Measurements from ENCODE around the gene MEGF6.

The MEGF6 gene

GRCh38 chr1:3603571-3604467, 7.5 kb downstream of the MEGF6 start:
- H3K27ac ChIP-seq, result no peak overlapping the region
- H3K9me3 ChIP-seq (ENCODE audit: severe bottlenecking), result peaks cover 6% of the 10 kb centered on the region
- H3K27me3 ChIP-seq (ENCODE audit: insufficient read depth, low read depth, severe bottlenecking), result no peaks in the 10 kb centered on the region
- H3K4me3 ChIP-seq (ENCODE audit: low read depth, low read length), result no peak overlapping the region
- no peak for DNase-seq
- no peak for TF ChIP-seq CTCF (IDR thresholded peaks at IDR 0.05; ENCODE audit: low read depth, low read length)
- H3K36me3 ChIP-seq, result no peaks in the 10 kb centered on the region

- no peak for TF ChIP-seq CTCF (IDR thresholded peaks at IDR 0.05; ENCODE audit: low read depth, low read length)
- no peaks in the 10 kb centered on the region for H3K36me3 ChIP-seq
- no peak overlapping the region for H3K27ac ChIP-seq
- no peak for DNase-seq
- H3K4me3 ChIP-seq (ENCODE audit: low read depth, low read length), result no peak overlapping the region
- H3K27me3 ChIP-seq (ENCODE audit: insufficient read depth, low read depth, severe bottlenecking), result no peaks in the 10 kb centered on the region
- H3K9me3 ChIP-seq (ENCODE audit: severe bottlenecking), result peaks cover 6% of the 10 kb centered on the region
These were observed 8.2 kb downstream of the MEGF6 start for GRCh38 chr1:3603156-3603555.

GRCh38 chr1:3602375-3602774, 8.9 kb downstream of the MEGF6 start:
- H3K4me3 ChIP-seq (ENCODE audit: low read depth, low read length), result no peak overlapping the region
- no peak for TF ChIP-seq CTCF (IDR thresholded peaks at IDR 0.05; ENCODE audit: low read depth, low read length)
- H3K36me3 ChIP-seq, result no peaks in the 10 kb centered on the region
- peaks cover 6% of the 10 kb centered on the region for H3K9me3 ChIP-seq (ENCODE audit: severe bottlenecking)
- H3K27me3 ChIP-seq (ENCODE audit: insufficient read depth, low read depth, severe bottlenecking), result no peaks in the 10 kb centered on the region
- H3K27ac ChIP-seq, result no peak overlapping the region
- no peak for DNase-seq

GRCh38 chr1:3601743-3602142, 9.6 kb downstream of the MEGF6 start:
- no peak overlapping the region for H3K27ac ChIP-seq
- DNase-seq, result no peak
- no peak for TF ChIP-seq CTCF (IDR thresholded peaks at IDR 0.05; ENCODE audit: low read depth, low read length)

GRCh38 chr1:3600354-3600753, 11.0 kb downstream of the MEGF6 start:
- Histone ChIP-seq H3K27me3 (ENCODE audit: insufficient read depth, low read depth, severe bottlenecking) (no peaks in the 10 kb centered on the region), H3K9me3 (ENCODE audit: severe bottlenecking) (peaks cover 6% of the 10 kb centered on the region), H3K36me3 (no peaks in the 10 kb centered on the region), H3K27ac (no peak overlapping the region), H3K4me3 (ENCODE audit: low read depth, low read length) (no peak overlapping the region)
- no peak for DNase-seq
- TF ChIP-seq CTCF (IDR thresholded peaks at IDR 0.05; ENCODE audit: low read depth, low read length), result no peak

More at GRCh38 chr1:3601743-3602142, 9.6 kb downstream of the MEGF6 start:
- Histone ChIP-seq H3K9me3 (ENCODE audit: severe bottlenecking) (peaks cover 6% of the 10 kb centered on the region), H3K4me3 (ENCODE audit: low read depth, low read length) (no peak overlapping the region), H3K27me3 (ENCODE audit: insufficient read depth, low read depth, severe bottlenecking) (no peaks in the 10 kb centered on the region), H3K36me3 (no peaks in the 10 kb centered on the region)

All from WERI-Rb-1 (cell line).